ENCODE measurements around the gene TERC. TPM values are rescaled to one million over a fixed set of nuclear protein-coding genes. Genes with fewer than 3 reads are reported as not detected.

TERC gene
- total and polyA plus RNA-seq, 10 of the 15 experiments (the other 5 are each of a cell fraction or from before 2014, with no cell fraction given): 0.43 to 125 (median 6.2) TPM; not detected in 4

DNA sequence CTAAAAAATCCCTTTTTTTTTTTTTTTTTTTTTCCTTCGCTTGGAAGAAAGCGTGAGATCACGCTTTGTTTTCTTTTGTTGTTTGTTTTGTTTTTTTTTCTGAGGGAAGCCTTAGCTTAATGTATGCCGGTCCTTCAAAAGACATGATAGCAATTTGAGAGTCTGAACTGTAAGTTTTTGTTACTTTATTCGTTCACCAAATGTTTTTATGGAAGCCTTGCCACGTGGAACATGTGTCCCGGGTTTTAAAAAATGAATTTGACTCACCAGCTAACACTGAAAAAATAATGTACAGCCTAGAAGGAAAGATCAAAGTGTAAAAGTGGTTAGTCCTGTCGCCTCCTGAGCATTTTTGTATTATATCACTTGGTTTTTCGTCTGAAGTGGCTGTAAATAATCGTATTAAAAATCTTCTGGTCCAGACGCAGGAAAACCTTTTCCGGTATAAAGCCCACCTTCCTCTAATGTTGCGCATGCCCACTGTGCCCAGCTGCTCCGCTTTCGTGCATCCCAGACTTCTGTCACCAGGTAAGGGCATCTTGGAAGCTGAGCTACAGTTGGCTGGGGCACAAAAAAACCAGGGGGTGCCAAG is 7.5 kb upstream of the TERC start (continued):
- TF ChIP-seq CUX1 (IDR thresholded peaks at IDR 0.05; ENCODE audit: insufficient replicate concordance, low read depth, low read length) (peak; percentile 34), SREBF1 (IDR thresholded peaks at IDR 0.05; ENCODE audit: low read length) (no peak), NR2C1 (IDR thresholded peaks at IDR 0.05) (no peak), BHLHE40 (IDR thresholded peaks at IDR 0.05; ENCODE audit: borderline replicate concordance in 1 of 2, low read depth in 2 of 2, low read length in 1 of 2) (no peak), ZZZ3 (IDR thresholded peaks at IDR 0.05; ENCODE audit: control insufficient read depth, insufficient read length, low read depth) (no peak), SMAD1 (IDR thresholded peaks at IDR 0.05; ENCODE audit: low read depth, partially characterized antibody) (no peak), NBN (IDR thresholded peaks at IDR 0.05) (peak; percentile 82; the same call in 1 of the 2 replicates), CHD2 (IDR thresholded peaks at IDR 0.05; ENCODE audit: borderline replicate concordance, low read depth, low read length) (no peak), HCFC1 (IDR thresholded peaks at IDR 0.05; ENCODE audit: low read length) (no peak), FOS (IDR thresholded peaks at IDR 0.05; ENCODE audit: borderline replicate concordance, extremely low read depth, insufficient read length) (no peak), YY1 (IDR thresholded peaks at IDR 0.05; ENCODE audit: low read depth, low read length) (no peak), ATF7 (IDR thresholded peaks at IDR 0.05; ENCODE audit: low read depth) (peak; percentile 59; the same call in 1 of the 2 replicates)
- TF ChIP-seq, protein P1, sequence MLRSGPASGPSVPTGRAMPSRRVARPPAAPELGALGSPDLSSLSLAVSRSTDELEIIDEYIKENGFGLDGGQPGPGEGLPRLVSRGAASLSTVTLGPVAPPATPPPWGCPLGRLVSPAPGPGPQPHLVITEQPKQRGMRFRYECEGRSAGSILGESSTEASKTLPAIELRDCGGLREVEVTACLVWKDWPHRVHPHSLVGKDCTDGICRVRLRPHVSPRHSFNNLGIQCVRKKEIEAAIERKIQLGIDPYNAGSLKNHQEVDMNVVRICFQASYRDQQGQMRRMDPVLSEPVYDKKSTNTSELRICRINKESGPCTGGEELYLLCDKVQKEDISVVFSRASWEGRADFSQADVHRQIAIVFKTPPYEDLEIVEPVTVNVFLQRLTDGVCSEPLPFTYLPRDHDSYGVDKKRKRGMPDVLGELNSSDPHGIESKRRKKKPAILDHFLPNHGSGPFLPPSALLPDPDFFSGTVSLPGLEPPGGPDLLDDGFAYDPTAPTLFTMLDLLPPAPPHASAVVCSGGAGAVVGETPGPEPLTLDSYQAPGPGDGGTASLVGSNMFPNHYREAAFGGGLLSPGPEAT (IDR thresholded peaks at IDR 0.05; ENCODE audit: low read depth): peak; percentile 71; the same call in 1 of the 2 replicates
- TF ChIP-seq, protein P2, sequence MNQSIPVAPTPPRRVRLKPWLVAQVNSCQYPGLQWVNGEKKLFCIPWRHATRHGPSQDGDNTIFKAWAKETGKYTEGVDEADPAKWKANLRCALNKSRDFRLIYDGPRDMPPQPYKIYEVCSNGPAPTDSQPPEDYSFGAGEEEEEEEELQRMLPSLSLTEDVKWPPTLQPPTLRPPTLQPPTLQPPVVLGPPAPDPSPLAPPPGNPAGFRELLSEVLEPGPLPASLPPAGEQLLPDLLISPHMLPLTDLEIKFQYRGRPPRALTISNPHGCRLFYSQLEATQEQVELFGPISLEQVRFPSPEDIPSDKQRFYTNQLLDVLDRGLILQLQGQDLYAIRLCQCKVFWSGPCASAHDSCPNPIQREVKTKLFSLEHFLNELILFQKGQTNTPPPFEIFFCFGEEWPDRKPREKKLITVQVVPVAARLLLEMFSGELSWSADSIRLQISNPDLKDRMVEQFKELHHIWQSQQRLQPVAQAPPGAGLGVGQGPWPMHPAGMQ (IDR thresholded peaks at IDR 0.05; ENCODE audit: borderline replicate concordance): no peak
- TF ChIP-seq, protein P3, sequence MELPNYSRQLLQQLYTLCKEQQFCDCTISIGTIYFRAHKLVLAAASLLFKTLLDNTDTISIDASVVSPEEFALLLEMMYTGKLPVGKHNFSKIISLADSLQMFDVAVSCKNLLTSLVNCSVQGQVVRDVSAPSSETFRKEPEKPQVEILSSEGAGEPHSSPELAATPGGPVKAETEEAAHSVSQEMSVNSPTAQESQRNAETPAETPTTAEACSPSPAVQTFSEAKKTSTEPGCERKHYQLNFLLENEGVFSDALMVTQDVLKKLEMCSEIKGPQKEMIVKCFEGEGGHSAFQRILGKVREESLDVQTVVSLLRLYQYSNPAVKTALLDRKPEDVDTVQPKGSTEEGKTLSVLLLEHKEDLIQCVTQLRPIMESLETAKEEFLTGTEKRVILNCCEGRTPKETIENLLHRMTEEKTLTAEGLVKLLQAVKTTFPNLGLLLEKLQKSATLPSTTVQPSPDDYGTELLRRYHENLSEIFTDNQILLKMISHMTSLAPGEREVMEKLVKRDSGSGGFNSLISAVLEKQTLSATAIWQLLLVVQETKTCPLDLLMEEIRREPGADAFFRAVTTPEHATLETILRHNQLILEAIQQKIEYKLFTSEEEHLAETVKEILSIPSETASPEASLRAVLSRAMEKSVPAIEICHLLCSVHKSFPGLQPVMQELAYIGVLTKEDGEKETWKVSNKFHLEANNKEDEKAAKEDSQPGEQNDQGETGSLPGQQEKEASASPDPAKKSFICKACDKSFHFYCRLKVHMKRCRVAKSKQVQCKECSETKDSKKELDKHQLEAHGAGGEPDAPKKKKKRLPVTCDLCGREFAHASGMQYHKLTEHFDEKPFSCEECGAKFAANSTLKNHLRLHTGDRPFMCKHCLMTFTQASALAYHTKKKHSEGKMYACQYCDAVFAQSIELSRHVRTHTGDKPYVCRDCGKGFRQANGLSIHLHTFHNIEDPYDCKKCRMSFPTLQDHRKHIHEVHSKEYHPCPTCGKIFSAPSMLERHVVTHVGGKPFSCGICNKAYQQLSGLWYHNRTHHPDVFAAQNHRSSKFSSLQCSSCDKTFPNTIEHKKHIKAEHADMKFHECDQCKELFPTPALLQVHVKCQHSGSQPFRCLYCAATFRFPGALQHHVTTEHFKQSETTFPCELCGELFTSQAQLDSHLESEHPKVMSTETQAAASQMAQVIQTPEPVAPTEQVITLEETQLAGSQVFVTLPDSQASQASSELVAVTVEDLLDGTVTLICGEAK (IDR thresholded peaks at IDR 0.05; ENCODE audit: borderline replicate concordance): peak; percentile 65; the same call in 1 of the 2 replicates

Data from GM12878 (cell line).